Smooth muscle cell (in vitro differentiated cells): ENCODE data around the gene DENND4A. TPM values are rescaled to one million over a fixed set of nuclear protein-coding genes. Genes with fewer than 3 reads are reported as not detected.

ENCODE experiments used
- DNase-seq: peaks from one replicate; lab custom pipeline; 2025; ENCODE audit not compliant: unreplicated experiment; lab: John Stamatoyannopoulos, UW
- H2AFZ ChIP-seq: fragments of 200-600 bp; sonication (generic); 2 replicates; pipeline ENCODE4 v1.6.0; 2016; ENCODE audit warnings: antibody characterized with exemption, low read depth, mild to moderate bottlenecking
- H3F3A ChIP-seq: fragments of 200-600 bp; sonication (generic); 2 replicates; pipeline ENCODE4 v1.6.0; 2017; ENCODE audit warnings: antibody characterized with exemption, low read depth
- H3K27ac ChIP-seq: fragments of 200-600 bp; sonication (generic); 2 replicates; pipeline ENCODE4 v1.5.1; 2016; ENCODE audit warnings: low read depth, mild to moderate bottlenecking
- H3K27me3 ChIP-seq: fragments of 200-600 bp; sonication (generic); 2 replicates; pipeline ENCODE4 v1.6.1; 2016; ENCODE audit warnings: low read depth, mild to moderate bottlenecking
- H3K36me3 ChIP-seq: fragments of 200-600 bp; sonication (generic); 2 replicates; pipeline ENCODE4 v1.5.1; 2016; ENCODE audit warnings: low read depth
- H3K4me1 ChIP-seq: fragments of 200-600 bp; sonication (generic); 2 replicates; pipeline ENCODE4 v1.5.1; 2016; ENCODE audit warnings: low read depth
- H3K4me2 ChIP-seq: fragments of 200-600 bp; sonication (generic); 2 replicates; pipeline ENCODE4 v1.6.0; 2016; ENCODE audit warnings: mild to moderate bottlenecking
- H3K4me3 ChIP-seq: fragments of 200-600 bp; sonication (generic); 2 replicates; pipeline ENCODE4 v1.5.1; 2016; ENCODE audit warnings: mild to moderate bottlenecking
- H3K79me2 ChIP-seq: fragments of 200-600 bp; sonication (generic); 2 replicates; pipeline ENCODE4 v1.6.0; 2016; ENCODE audit warnings: low read depth, mild to moderate bottlenecking
- H3K9ac ChIP-seq: fragments of 200-600 bp; sonication (generic); 2 replicates; pipeline ENCODE4 v1.6.0; 2016; ENCODE audit warnings: low read depth
- H3K9me3 ChIP-seq: fragments of 200-600 bp; sonication (generic); replicated peaks from 2 replicates; pipeline ENCODE4 v1.5.1; 2016; ENCODE audit warnings: low read depth
- H4K20me1 ChIP-seq: fragments of 200-600 bp; sonication (generic); 2 replicates; pipeline ENCODE4 v1.6.0; 2016; ENCODE audit warnings: low read depth
- WGBS: methylation state at CpG from one replicate; pipeline ENCODE4 v1.1.7; 2016; ENCODE audit warnings: low lambda C conversion rate; 5-methylcytosine and 5-hydroxymethylcytosine counted together
- polyA plus RNA-seq: library from polyadenylated mRNA; unstranded; fragments of >200 nt; fragmentation: Nextera tagmentation; extraction: Ambion mirVana; gene quantifications from 2 replicates; pipeline ENCODE4 v1.2.1, GENCODE V29; 2016
- total RNA-seq: library from RNA; depleted of rRNA; stranded (reverse); fragments of >200 nt; gene quantifications from 2 replicates; pipeline ENCODE4 v1.2.3, GENCODE V29; 2014
- TF ChIP-seq, protein P1 (sequence below): fragments of 200-600 bp; sonication (generic); IDR thresholded peaks from 2 replicates; pipeline ENCODE4 v1.5.1; 2017; ENCODE audit warnings: borderline replicate concordance, mild to moderate bottlenecking, antibody characterized with exemption; ENCODE audit not compliant: insufficient read depth, poor library complexity, severe bottlenecking

Gene DENND4A
- total and polyA plus RNA-seq, 2 experiments from 2014 or later: 3.4 to 16.5 TPM

DNA sequence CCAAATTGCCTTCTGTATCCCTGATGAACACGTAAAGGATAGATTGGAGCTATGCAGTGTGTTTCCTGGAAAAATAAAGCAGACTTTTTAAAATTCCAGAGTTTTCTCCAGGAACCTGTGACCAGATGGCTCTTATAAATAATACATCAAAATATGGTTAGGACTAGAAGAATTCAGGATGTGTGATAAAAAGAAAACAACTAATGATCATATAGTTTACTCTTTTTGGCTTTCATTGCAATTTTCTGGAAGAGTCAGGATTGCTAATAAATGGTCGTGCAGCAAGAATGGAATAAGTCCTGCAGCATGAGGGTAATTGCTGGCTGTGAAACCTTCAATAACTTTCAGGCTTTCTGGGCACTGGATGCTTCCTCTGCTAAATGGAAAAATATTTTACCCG is 30.2 kb upstream of the DENND4A start:
- no peaks in the 10 kb centered on the region for H3K27me3 ChIP-seq
- no peak for DNase-seq
- H2AFZ ChIP-seq: no peak overlapping the region
- no peak overlapping the region for H3K4me2 ChIP-seq
- H3K9me3 ChIP-seq: no peaks in the 10 kb centered on the region
- no peak overlapping the region for H3K9ac ChIP-seq
- no peak overlapping the region for H3K4me3 ChIP-seq
- H3F3A ChIP-seq: no peaks in the 10 kb centered on the region
- TF ChIP-seq, protein P1, sequence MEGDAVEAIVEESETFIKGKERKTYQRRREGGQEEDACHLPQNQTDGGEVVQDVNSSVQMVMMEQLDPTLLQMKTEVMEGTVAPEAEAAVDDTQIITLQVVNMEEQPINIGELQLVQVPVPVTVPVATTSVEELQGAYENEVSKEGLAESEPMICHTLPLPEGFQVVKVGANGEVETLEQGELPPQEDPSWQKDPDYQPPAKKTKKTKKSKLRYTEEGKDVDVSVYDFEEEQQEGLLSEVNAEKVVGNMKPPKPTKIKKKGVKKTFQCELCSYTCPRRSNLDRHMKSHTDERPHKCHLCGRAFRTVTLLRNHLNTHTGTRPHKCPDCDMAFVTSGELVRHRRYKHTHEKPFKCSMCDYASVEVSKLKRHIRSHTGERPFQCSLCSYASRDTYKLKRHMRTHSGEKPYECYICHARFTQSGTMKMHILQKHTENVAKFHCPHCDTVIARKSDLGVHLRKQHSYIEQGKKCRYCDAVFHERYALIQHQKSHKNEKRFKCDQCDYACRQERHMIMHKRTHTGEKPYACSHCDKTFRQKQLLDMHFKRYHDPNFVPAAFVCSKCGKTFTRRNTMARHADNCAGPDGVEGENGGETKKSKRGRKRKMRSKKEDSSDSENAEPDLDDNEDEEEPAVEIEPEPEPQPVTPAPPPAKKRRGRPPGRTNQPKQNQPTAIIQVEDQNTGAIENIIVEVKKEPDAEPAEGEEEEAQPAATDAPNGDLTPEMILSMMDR: no peak
- WGBS: 57% methylated on average over 3 of the region's 3 CpGs
- no peaks in the 10 kb centered on the region for H4K20me1 ChIP-seq
- H3K79me2 ChIP-seq: no peaks in the 10 kb centered on the region
- no peaks in the 10 kb centered on the region for H3K4me1 ChIP-seq
- no peaks in the 10 kb centered on the region for H3K36me3 ChIP-seq
- H3K27ac ChIP-seq: no peak overlapping the region

DNA sequence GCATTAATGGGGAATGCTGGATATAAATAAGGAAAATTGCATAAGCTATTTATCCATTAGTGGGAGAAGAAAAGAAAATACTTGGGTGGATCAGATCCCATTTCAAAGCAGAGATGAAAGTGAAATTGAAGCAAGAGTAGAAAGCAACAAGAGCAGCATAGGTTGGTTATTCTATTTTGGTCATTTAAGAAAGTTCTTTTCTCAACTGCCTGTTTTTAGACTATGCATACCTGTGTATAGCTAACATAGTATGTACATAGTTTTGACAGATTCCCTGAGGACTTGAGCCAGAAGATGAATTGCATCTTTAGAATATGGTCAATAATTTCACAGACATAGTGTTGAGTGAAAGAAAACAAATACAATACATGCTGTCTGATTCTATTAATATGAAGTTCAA is 29.0 kb upstream of the DENND4A start:
- no peaks in the 10 kb centered on the region for H3K79me2 ChIP-seq
- no peaks in the 10 kb centered on the region for H3K27me3 ChIP-seq
- H3K4me2 ChIP-seq: no peak overlapping the region
- H4K20me1 ChIP-seq: no peaks in the 10 kb centered on the region
- H3K27ac ChIP-seq: no peak overlapping the region
- TF ChIP-seq, protein P1: no peak
- H3K36me3 ChIP-seq: no peaks in the 10 kb centered on the region
- DNase-seq: no peak
- no peak overlapping the region for H2AFZ ChIP-seq
- H3K4me1 ChIP-seq: no peaks in the 10 kb centered on the region
- H3K9me3 ChIP-seq: no peaks in the 10 kb centered on the region
- no peaks in the 10 kb centered on the region for H3F3A ChIP-seq
- no peak overlapping the region for H3K4me3 ChIP-seq
- no peak overlapping the region for H3K9ac ChIP-seq

DNA sequence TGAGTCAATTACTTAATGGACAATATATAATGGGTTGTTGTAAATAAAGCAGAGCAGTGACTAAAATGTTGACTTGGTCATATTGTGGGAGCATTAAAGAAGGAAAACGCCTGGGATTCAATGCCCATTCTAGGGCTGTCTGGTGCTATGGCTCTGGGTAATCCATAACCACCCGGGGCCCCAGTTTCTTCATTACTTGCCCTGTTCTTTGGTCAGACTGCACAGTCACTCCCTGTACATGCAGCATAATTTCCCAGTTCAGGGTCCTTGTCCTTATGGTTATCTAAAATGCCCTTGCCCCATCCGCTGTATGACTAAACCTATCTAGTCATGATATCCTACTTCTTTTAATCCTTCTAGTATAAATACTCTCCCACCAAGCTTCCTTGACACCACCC is 27.5 kb upstream of the DENND4A start:
- 29% methylated on average over 3 of the region's 3 CpGs for WGBS
- Histone ChIP-seq H3K9me3 (no peaks in the 10 kb centered on the region), H3K79me2 (no peaks in the 10 kb centered on the region), H3K4me3 (no peak overlapping the region), H3K27ac (peak overlapping the region; percentile 83), H3K36me3 (no peaks in the 10 kb centered on the region), H3F3A (no peaks in the 10 kb centered on the region), H3K4me2 (peak overlapping the region; percentile 67), H3K9ac (peak overlapping the region; percentile 51), H2AFZ (no peak overlapping the region), H3K27me3 (no peaks in the 10 kb centered on the region), H3K4me1 (no peaks in the 10 kb centered on the region), H4K20me1 (no peaks in the 10 kb centered on the region)
- DNase-seq: no peak
- TF ChIP-seq, protein P1: no peak

DNA sequence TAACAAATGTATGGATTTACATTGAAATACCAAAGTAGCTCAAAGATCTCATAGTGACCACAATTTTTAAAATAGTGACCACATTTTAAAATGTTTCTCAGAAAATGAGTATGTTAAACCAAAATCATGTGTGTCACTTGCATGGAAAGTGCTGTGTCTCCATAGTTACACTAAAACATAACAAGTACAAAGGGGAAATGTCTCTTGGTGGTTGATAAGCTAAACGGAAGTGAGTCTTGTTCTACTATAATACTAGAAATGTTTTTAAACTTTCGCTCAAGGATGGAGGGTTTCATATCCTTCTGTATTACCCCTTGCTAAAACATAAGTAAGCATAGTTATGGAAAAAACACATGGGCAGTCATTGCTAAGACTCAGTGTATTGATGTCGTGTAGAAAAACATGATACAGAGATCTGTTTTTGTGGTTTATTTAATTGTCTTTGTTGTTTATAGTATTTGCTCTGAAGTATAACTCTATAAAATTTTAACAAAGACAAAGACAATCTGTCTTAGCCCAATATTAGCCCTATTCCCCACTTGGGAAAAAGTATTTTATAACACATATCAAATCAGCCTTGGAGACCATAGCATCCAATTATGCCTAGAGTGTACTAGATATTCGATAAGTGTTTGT is 27.0 kb upstream of the DENND4A start:
- Histone ChIP-seq H3K27me3 (no peaks in the 10 kb centered on the region), H4K20me1 (no peaks in the 10 kb centered on the region), H3K36me3 (no peaks in the 10 kb centered on the region), H3K79me2 (no peaks in the 10 kb centered on the region), H3K4me1 (no peaks in the 10 kb centered on the region), H3K4me2 (peak overlapping the region; percentile 25), H3K9me3 (no peaks in the 10 kb centered on the region), H3K9ac (peak overlapping the region; percentile 51), H3K27ac (peak overlapping the region; percentile 83), H2AFZ (no peak overlapping the region), H3K4me3 (no peak overlapping the region), H3F3A (no peaks in the 10 kb centered on the region)
- no peak for DNase-seq
- WGBS: 69% methylated on average over 4 of the region's 4 CpGs
- TF ChIP-seq, protein P1: no peak
